GM10266 (cell line): Measurements from ENCODE around the gene GPX4.

Experiments
- DNase-seq: peaks from one replicate; pipeline ENCODE4 v3.0.0; 2012; ENCODE audit errors: extremely low spot score
- CTCF ChIP-seq: IDR thresholded peaks from 2 replicates; pipeline ENCODE4 v1.5.1; 2012; ENCODE audit warnings: mild to moderate bottlenecking, low read depth; ENCODE audit not compliant: control insufficient read depth, insufficient read depth; ENCODE audit errors: missing control alignments

Gene GPX4

GRCh38 chr19:1144741-1145140 lies 40.9 kb downstream of the GPX4 start:
- no peak for DNase-seq
- TF ChIP-seq CTCF = no peak

- no peak for DNase-seq
- TF ChIP-seq CTCF = no peak
These were observed 42.0 kb downstream of the GPX4 start for GRCh38 chr19:1145635-1146411.

- TF ChIP-seq CTCF = no peak
- DNase-seq = no peak
These were observed 42.6 kb downstream of the GPX4 start for GRCh38 chr19:1146412-1146699.

GRCh38 chr19:1146858-1147780 lies 43.3 kb downstream of the GPX4 start:
- TF ChIP-seq CTCF = no peak
- no peak for DNase-seq

GRCh38 chr19:1147934-1148549 lies 44.2 kb downstream of the GPX4 start:
- DNase-seq = no peak
- TF ChIP-seq CTCF = no peak

GRCh38 chr19:1149259-1150045 lies 45.7 kb downstream of the GPX4 start:
- no peak for TF ChIP-seq CTCF

More at GRCh38 chr19:1149259-1150045, 45.7 kb downstream of the GPX4 start:
- no peak for DNase-seq
